COLO829 (cell line): ENCODE results near the gene KSR2.

Experiments used
- DNase-seq: peaks from one replicate; pipeline ENCODE4 v3.0.0; 2012; ENCODE audit warnings: low spot score

The KSR2 gene

GRCh38 chr12:117528538-117528937 is 440.3 kb downstream of the KSR2 start:
- no peak for DNase-seq

GRCh38 chr12:117527479-117527855 is 441.3 kb downstream of the KSR2 start:
- no peak for DNase-seq

DNA sequence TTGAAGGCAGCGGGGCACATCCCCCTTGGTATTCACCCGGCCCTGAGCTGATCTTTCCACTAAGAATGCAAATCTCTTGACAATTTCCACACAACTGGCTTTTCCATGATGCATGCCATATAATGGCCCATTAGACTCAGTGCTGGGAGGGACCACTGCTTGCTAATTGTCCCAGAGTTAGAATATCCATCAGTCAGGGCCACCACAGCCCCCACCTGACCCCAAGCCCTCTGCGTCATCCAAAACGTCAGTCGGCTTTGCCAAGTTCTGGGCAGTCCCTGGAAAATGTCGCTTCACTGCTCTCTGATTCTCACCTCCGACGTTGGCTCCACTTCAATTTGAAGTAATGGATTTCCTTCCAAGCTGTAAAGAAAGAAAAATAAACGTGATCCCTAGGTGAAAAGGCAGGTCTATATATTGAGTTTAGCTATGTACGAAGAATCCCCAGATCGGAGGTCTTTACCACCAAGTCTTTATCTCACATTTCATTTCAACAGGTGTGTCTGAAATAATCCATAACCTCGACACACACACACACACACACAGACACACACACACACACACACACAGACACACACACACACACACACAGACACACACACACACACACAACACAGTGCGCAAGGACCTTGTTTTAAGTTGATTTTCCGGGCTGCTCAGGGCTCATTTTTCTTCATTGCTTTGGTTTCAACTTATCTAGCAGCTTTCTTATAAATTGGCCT is 441.9 kb downstream of the KSR2 start:
- no peak for DNase-seq

DNA sequence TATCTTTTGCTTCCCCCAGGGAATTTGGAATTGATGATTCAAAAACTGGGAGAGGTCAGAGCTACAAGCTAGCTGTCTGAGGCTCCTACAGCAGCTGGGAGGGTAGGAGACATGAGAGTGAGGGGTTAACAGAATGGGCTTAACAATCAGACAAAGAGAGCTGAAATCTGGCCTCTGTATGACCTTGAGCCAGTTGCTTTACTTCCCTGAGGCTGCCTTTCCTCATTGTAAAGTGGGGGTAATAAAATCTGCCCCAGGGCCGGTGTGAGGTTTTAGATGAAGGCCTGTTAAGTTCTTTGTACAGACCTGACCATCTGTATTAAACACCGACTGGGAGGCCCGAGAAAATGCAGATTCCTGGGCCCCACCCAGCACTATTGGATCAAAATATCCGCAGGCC is 443.0 kb downstream of the KSR2 start:
- DNase-seq: no peak

DNA sequence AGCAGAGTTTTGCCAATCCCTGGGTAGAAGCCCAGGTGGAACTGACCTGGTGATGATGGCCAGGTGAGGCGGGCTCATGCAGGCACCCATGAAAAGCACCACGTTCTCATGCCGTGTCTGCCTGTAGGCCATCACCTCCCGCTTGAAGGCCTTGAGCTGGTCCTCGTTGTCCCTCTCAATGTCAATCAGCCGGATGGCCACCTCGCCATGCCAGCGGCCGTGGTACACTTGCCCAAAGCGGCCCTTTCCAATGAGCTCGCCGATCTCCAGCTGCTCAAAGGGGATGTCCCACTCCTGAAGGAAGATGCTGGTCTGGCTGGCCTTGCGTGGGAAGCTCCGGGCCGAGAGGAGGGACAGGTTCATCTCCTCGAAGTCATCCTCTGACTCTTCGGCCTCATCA is 444.0 kb downstream of the KSR2 start:
- no peak for DNase-seq

- no peak for DNase-seq
Observed at GRCh38 chr12:117523971-117524370, 444.8 kb downstream of the KSR2 start.

DNA sequence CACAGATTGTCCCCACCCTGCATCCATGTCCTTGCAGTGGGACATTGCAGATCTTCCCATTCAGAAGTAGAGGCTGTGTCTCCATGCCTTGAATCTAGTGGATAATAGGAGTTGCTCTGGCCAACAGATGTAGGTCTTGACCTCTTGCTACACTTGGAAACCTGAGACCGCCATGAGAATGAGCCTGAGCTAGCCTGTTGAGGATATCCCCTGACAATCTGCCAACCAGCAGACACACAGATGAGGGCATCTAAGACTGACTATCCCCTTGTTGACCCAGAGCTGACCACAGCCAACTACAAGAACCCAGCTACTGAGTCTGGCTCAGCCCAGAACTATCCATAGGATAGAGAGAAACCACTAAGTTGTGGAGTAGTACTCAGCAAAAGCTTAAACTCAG is 446.2 kb downstream of the KSR2 start:
- DNase-seq: no peak

DNA sequence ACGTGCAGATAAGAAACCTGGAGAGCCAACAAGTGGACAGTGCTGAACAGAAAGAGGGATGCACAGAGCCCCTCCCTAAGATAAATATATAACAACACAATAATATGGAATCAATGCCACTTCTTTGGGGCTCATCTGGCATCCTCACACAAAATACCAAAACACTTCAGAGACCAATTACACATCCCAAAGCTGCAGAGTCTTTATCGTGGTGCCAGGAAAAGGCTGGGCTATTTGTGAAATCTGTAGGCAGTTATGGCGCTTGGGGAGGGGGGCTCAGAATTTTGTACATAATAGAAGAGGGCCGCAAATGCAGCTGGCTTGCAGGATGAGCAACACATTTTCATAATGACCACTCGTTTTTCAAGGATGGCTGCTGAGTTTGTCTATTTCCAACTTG is 446.9 kb downstream of the KSR2 start:
- DNase-seq: no peak

DNA sequence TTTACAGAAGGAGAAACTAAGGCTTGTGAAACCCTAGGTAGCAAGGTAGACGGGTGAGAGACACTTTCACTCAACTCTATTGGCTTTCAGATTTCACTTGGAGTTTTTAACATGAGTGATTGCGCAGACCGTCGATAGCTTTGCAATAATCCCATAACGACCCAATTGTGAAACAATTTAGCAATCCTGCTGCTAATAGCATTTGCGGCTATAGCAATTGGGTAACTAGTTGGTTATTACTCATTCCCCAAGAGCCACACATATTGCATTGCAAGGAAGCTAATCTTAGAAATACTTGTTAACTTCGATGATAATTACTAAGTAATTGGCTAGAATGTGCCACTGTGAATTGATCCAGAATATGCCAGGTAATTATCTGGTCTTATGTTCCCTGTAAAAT is 447.4 kb downstream of the KSR2 start:
- DNase-seq: no peak

DNA sequence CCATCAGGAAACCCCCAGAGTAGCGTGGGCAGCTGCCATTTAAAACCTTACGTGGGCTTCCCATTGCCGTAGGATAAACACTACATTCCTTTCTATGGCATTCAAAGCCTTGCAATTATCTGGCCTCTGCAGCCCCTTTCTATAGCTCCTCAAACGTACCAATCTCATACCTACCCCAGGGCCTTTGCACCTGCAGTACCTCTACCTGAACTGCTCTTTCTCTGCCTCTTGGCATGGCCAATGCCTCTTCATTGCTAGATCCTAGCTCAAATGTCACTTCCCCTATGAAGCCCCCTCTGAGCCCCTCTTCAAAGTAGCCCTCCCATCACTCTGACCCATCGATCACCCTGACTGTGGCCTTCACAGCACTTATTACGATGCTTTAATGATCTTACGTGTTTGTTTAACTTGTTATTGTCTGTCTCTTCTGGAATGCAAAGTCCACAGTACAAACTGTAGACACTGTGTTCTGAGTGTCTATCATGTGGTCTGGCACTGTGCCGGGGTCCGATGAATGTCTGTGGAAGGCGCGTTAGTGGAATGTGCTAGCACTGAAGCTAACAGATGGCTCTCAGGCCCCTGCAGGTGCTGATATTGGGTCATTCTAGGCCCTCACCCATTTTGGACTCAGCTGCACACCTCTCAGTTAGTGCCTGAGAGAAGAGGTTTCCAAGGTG is 450.1 kb downstream of the KSR2 start:
- peak; percentile 12 for DNase-seq

DNA sequence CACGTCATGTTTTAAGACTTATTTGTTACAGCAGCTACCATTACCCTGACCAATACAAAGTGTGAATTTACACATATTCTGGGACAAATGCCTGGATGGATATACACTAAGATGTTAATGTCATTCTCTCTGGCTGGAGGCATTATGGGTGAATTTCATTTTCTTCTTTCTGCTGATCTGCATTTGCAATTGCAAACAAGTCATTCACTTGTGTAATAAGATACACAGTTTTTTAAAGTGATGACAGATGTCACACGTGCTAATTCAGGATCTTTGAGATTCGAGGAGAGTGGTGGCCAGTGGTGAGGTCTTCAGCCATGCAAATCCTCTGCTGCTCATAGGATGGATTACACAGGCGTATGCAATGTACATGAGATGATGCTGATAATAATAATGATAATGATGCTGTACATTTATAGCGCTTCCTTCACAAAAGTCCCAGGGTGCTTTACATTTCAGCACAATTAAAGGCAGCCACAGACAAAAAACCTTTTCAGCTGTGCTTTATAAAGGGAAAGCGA is 451.5 kb downstream of the KSR2 start:
- no peak for DNase-seq

- no peak for DNase-seq
Observed at GRCh38 chr12:117516034-117516433, 452.8 kb downstream of the KSR2 start.

GRCh38 chr12:117514016-117514415 is 454.8 kb downstream of the KSR2 start:
- DNase-seq: no peak

DNA sequence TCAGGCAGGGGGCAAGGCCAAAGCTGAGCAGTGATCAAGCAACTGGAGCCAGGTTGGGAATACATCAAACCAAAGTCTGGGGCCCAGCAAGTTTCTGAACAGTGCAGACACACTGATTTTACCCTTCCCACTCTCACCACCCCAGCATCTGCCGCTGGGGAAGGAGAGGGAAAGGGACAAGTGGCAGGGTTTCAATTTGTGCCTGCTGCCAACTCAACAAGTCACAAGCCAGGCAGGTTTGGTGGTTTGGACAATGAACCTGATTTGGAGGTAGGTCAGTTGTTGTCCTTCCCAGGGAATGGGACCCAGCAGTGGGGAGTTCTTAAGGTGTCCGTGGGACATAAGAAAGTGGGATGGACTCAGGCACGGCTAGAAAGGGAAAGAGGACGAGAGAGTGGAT is 455.4 kb downstream of the KSR2 start:
- no peak for DNase-seq

DNA sequence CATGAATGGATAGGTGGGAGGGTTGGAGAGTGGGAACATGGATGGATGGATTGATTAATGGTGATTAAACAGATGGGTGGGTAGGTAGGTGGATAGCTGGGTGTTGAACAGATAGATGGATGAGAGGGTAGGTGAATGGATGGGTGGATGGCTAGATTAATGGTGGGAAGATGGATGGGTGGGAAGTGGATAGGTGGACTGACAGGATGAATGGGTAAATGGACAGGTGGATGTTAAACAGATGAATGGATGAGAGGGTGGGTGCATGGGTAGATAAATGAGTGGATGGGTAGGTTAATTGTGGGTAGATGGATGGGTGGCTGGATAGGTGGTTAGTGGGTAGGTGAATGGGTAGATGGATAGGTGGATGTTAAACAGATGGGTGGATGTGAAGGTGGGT is 460.3 kb downstream of the KSR2 start:
- DNase-seq: no peak

DNA sequence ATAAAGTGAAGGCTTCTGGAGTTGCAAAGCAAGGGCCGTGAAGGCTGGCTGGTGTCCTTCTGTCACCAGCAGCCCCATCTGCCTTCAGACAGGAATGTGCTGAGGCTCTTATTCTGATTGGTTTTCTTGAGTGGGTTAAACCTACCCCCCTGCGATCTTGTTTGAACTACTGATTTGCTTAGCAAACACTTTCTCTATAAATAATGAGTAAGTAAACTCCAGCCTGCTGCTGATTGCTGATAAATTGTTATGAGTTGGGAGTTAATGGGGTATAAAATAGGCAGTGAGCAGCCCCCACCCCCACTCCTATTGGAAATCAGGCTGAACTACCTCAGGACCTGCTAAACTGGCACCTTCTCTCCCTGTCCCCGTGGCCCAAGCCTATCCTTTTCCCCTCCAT is 461.2 kb downstream of the KSR2 start:
- DNase-seq: no peak

DNA sequence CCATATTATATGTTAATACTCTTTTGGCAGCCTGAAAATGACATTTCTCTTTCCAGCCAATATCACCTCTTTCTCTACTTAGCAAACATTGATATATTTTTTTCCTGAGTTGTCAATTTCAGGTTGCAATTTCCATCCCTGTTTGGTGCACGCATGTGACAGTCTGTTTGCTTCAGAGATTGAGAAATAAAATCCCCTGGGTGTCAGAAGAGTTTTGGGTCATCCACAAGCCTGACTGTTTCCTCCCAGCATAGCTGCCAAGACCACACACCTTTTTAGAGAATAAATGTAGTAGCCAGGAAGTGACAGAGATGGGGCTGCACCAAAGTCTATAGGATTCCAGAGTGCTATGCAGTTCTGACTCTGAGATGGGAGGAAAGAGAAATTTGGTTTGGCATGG is 462.5 kb downstream of the KSR2 start:
- DNase-seq: no peak

- DNase-seq: no peak
Observed at GRCh38 chr12:117502633-117503032, 466.2 kb downstream of the KSR2 start.

DNA sequence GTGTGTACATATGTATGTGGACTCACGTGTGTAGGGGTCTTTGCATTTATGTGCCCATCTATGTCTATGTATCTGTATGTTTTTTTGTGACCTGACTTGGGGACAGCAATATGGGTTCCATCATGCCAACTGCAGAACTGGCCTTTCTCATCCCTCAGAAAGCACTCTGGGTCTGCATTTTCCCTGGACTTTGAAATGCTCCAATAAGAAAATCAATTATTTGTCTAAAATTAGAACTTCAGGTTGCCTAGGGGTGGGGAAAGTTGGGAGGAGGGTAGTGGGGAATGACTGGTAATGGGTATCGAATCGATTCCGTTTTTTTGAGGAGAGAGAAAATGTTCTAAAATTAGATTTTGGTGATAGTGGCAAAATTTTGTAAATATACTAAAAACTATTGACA is 466.6 kb downstream of the KSR2 start:
- no peak for DNase-seq

DNA sequence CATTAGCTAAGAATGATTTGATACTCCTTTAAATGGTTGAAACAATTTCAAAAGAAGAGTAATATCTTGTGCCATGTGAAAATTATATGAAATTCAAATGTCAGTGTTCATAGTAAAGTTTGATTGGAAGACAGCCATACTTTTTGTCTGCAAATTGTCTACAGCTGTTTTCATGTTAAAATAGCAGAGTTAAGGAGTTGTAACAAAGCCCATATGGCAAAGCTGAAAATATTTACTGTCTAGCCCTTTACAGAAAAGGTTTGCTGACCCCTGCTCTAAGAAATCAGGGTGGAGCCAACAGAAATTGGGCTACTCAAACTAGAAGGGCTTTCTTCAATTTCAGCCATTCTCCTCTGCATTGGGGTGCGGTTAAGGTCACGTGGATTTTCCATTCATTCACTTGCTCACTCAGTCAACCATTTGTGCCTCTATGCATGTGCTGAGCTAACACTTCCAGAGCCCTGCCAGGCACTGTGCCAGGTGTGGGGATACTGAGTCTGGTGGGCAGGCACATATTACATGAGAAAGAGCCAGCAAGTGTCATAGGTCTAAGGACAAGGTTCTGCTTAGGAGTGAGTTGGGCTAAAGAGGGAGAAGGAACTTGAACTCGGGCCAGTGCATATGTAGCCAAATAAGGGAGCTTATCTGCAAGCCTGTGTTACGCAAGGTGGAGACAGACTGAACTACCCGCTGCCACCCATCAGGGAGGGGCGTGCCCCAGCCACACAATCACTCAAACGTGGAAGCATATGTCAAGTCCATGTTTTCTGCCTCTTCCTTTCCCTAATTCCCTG is 467.5 kb downstream of the KSR2 start:
- no peak for DNase-seq

- DNase-seq: no peak
Observed at GRCh38 chr12:117499759-117500485, 468.9 kb downstream of the KSR2 start.

DNA sequence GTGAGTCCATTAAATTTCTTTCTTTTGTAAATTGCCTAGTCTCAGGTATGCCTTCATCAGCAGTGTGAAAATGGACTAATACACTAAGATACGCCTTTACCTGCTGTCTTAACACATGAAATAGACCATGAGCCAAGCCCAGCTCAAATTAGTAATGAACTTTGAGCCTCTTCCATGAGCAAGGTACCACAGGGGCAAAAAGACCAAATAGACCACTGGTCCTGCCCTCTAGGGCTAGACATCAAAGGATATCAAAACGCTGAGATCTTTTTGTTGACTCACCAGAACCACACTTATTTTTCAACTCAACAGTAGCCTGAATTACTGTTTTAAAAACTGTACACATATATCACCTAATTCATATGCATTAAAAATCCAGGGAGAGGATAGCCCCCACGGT is 469.9 kb downstream of the KSR2 start:
- DNase-seq: no peak
